ENCODE results near the gene MBLAC1. TPM values are rescaled to one million over a fixed set of nuclear protein-coding genes. Genes with fewer than 3 reads are reported as not detected.

Gene MBLAC1
- total and polyA plus RNA-seq, 2 of the 4 experiments (the other 2 are of a cell fraction) = 0.72 to 1.4 TPM

DNA sequence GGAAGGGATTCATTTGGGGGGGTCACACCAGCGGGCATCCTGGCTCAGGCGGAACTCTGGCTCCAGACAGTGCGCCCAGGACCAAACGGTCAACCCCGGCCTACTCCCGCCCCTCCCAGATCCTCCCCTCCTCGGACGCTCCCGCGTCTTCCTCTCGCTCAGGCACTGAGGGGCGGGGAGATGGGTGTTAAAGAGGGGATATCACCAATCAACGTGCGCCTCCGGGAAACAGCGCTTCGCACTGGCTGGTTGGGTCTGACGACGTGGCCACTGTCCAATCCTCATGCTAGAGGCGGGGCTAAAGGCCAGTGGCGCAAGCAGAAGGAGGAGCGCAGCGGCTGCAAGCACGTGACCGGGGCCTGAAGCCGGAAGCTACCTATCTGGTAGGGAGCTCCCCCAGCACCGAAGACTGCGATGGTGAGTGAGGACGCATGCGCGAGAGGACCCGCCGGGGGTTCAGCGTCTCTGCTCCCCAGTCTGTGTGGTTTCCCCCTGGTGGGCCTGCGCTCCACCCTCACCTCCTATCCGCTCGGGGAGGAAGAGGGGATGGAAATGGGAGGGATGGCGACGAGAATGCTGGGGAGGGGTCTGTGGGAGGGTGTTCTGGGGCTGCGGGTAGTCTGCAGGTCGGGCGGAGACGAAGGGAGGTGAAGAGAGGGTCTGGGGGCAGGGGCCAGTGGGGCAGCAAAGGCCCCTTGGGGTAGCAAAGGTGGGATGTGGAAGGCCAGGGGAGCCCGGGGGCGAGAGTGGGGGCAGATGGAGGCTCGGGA is 22.0 kb downstream of the MBLAC1 start, which contains the start of gene LAMTOR4 (continued):
- no peak for TF ChIP-seq RFX5 (IDR thresholded peaks at IDR 0.05; ENCODE audit: low read depth, low read length)
- TF ChIP-seq CHD1 (IDR thresholded peaks at IDR 0.05; ENCODE audit: low read depth, low read length) = no peak
- TF ChIP-seq POLR2A (IDR thresholded peaks at IDR 0.05; ENCODE audit: low read depth, low read length) = no peak

DNA sequence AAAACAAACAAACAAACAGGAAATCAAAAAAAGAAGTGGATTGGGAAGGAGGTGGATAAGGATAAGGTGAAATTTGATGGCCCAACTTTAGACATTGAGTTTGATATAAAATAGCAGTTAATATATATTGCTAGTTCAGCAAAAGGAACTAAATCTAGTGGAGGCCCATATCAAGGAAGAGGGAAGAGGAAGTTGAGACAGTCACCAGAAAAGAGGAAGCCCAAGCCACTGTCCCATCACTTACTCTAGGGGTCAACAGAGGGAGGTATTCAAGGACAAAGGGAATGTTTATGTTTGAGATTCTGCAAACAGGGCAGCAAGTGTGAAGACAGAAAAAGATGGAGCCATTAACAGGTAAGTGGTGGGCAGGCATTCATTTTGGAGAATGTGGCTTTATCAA is 25.6 kb downstream of the MBLAC1 start:
- no peak overlapping the region for H3K18ac ChIP-seq (ENCODE audit: low read depth, low read length)
- no peak overlapping the region for H2BK20ac ChIP-seq (ENCODE audit: low read depth, low read length)
- H3K36me3 ChIP-seq (ENCODE audit: control insufficient read depth, insufficient read depth, low read length) = peaks cover 42% of the 10 kb centered on the region
- no peak overlapping the region for H2BK5ac ChIP-seq (ENCODE audit: low read depth, low read length, poor library complexity, severe bottlenecking)
- H4K20me1 ChIP-seq (ENCODE audit: insufficient read depth, low read length) = peaks cover 18% of the 10 kb centered on the region
- peaks cover 4% of the 10 kb centered on the region for H3K4me1 ChIP-seq (ENCODE audit: control insufficient read depth, insufficient read depth, low read length)
- H3K9me1 ChIP-seq (ENCODE audit: insufficient read depth, low read length) = no peaks in the 10 kb centered on the region
- no peak overlapping the region for H2BK120ac ChIP-seq (ENCODE audit: low read depth, low read length)
- ATAC-seq (ENCODE audit: low read depth) (no peak), DNase-seq (no peak)
- CTCF ChIA-PET = no interaction called here
- no peak overlapping the region for H3K27ac ChIP-seq (ENCODE audit: insufficient read depth, low read length)
- POLR2A ChIA-PET (ENCODE audit: unreplicated experiment) = no interaction called here
- H2BK15ac ChIP-seq (ENCODE audit: low read depth, low read length) = no peak overlapping the region
- dilution Hi-C loops (cut with HindIII; ENCODE audit: low sequenced_read_pairs, unreplicated experiment) (no loop called here), intact Hi-C loops (cut with micrococcal nuclease) (no loop called here), in situ Hi-C loops (cut with MboI; ENCODE audit: low sequenced_read_pairs) (no loop called here)
- no peak overlapping the region for H3K4ac ChIP-seq (ENCODE audit: low read depth, low read length)
- peaks cover 32 to 75% of the 10 kb centered on the region in 2 experiments for H3K79me1 ChIP-seq (ENCODE audit: low read depth in 1 of 2, low read length in 2 of 2)
- H3K4me2 ChIP-seq (ENCODE audit: low read depth, low read length) = no peak overlapping the region
- no peak overlapping the region for H3K23ac ChIP-seq (ENCODE audit: low read depth, low read length)
- H2AK5ac ChIP-seq (ENCODE audit: low read depth, low read length) = no peak overlapping the region
- no peak overlapping the region for H4K8ac ChIP-seq (ENCODE audit: low read depth in 2 of 2, low read length in 2 of 2)
- H4K91ac ChIP-seq (ENCODE audit: insufficient read depth, low read depth, low read length) = no peak overlapping the region
- H3K9ac ChIP-seq (ENCODE audit: low read depth, low read length) = no peak overlapping the region
- no peak overlapping the region for H3K56ac ChIP-seq (ENCODE audit: extremely low read depth, insufficient read depth, low read length)
- H2AFZ ChIP-seq (replicated peaks; ENCODE audit: low read length, poor library complexity) = no peak overlapping the region
- H4K5ac ChIP-seq (ENCODE audit: low read depth, low read length) = no peak overlapping the region
- no peaks in the 10 kb centered on the region for H3K9me3 ChIP-seq (ENCODE audit: control insufficient read depth, insufficient read depth, low read length)
- no peaks in the 10 kb centered on the region for H3K27me3 ChIP-seq (ENCODE audit: control insufficient read depth, insufficient read depth, low read length)
- no peak overlapping the region for H2AK9ac ChIP-seq (replicated peaks; ENCODE audit: low read depth, low read length, poor library complexity)
- BruUV-seq (replicated peaks) = no TSS peak
- no peak overlapping the region for H3K4me3 ChIP-seq (ENCODE audit: insufficient read depth, low read depth, low read length)
- no peak overlapping the region for H3K14ac ChIP-seq (replicated peaks; ENCODE audit: low read depth, low read length)
- TF ChIP-seq, protein P1, sequence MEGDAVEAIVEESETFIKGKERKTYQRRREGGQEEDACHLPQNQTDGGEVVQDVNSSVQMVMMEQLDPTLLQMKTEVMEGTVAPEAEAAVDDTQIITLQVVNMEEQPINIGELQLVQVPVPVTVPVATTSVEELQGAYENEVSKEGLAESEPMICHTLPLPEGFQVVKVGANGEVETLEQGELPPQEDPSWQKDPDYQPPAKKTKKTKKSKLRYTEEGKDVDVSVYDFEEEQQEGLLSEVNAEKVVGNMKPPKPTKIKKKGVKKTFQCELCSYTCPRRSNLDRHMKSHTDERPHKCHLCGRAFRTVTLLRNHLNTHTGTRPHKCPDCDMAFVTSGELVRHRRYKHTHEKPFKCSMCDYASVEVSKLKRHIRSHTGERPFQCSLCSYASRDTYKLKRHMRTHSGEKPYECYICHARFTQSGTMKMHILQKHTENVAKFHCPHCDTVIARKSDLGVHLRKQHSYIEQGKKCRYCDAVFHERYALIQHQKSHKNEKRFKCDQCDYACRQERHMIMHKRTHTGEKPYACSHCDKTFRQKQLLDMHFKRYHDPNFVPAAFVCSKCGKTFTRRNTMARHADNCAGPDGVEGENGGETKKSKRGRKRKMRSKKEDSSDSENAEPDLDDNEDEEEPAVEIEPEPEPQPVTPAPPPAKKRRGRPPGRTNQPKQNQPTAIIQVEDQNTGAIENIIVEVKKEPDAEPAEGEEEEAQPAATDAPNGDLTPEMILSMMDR (conservative IDR thresholded peaks at IDR 0.05; ENCODE audit: low read depth, low read length) = no peak
- TF ChIP-seq NFE2L2 (IDR thresholded peaks at IDR 0.05; ENCODE audit: low read depth, low read length) (no peak), RCOR1 (IDR thresholded peaks at IDR 0.05; ENCODE audit: insufficient replicate concordance, low read length) (no peak), MAFK (IDR thresholded peaks at IDR 0.05; ENCODE audit: low read depth, low read length) (no peak), CEBPB (IDR thresholded peaks at IDR 0.05; ENCODE audit: low read depth, low read length) (no peak), FOS (IDR thresholded peaks at IDR 0.05; ENCODE audit: low read depth, low read length) (no peak), CHD1 (IDR thresholded peaks at IDR 0.05; ENCODE audit: low read depth, low read length) (no peak), MXI1 (IDR thresholded peaks at IDR 0.05; ENCODE audit: borderline replicate concordance, low read depth, low read length) (no peak), MAZ (IDR thresholded peaks at IDR 0.05; ENCODE audit: borderline replicate concordance, low read depth, low read length) (no peak), BHLHE40 (IDR thresholded peaks at IDR 0.05; ENCODE audit: low read depth, low read length) (no peak), POLR2A (IDR thresholded peaks at IDR 0.05; ENCODE audit: low read depth, low read length) (no peak), RAD21 (IDR thresholded peaks at IDR 0.05; ENCODE audit: low read length) (no peak)
- TF ChIP-seq, protein P2, sequence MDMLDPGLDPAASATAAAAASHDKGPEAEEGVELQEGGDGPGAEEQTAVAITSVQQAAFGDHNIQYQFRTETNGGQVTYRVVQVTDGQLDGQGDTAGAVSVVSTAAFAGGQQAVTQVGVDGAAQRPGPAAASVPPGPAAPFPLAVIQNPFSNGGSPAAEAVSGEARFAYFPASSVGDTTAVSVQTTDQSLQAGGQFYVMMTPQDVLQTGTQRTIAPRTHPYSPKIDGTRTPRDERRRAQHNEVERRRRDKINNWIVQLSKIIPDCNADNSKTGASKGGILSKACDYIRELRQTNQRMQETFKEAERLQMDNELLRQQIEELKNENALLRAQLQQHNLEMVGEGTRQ (IDR thresholded peaks at IDR 0.05; ENCODE audit: low read depth, low read length) = no peak
